K562 (cell line): ENCODE data around the gene LARP7. TPM values are rescaled to one million over a fixed set of nuclear protein-coding genes. Genes with fewer than 3 reads are reported as not detected.

Experiments used
- ATF1 ChIP-seq, 2 experiments: fragments of 450-650 bp in 1 of 2; IDR thresholded peaks; 2 replicates each; pipeline ENCODE4 v1.6.1; 2016; ENCODE audit warnings: missing compliant biosample characterization in 1 of 2, missing genetic modification characterization in 1 of 2
- CREB3 ChIP-seq: fragments of 450-650 bp; conservative IDR thresholded peaks from 2 replicates; pipeline ENCODE4 v1.6.1; 2016; ENCODE audit warnings: missing genetic modification characterization, low read depth, mild to moderate bottlenecking, missing compliant biosample characterization, moderate library complexity
- CTBP1 ChIP-seq: fragments of 450-650 bp; IDR thresholded peaks from 2 replicates; pipeline ENCODE4 v1.6.1; 2016; ENCODE audit warnings: borderline replicate concordance
- E2F1 ChIP-seq: sonication (generic); formaldehyde crosslinking; IDR thresholded peaks from 2 replicates; pipeline ENCODE4 v1.8.1; 2023; ENCODE audit warnings: mild to moderate bottlenecking, missing genetic modification reagents, moderate library complexity
- EHMT2 ChIP-seq: fragments of 450-650 bp; IDR thresholded peaks from 2 replicates; pipeline ENCODE4 v1.6.1; 2018; ENCODE audit warnings: antibody characterized with exemption
- GTF2F1 ChIP-seq: IDR thresholded peaks from 2 replicates; pipeline ENCODE4 v1.6.1; 2011; ENCODE audit warnings: low read depth, low read length, improper control_type of control experiment
- HMG20A ChIP-seq: fragments of 450-650 bp; formaldehyde crosslinking; conservative IDR thresholded peaks from 2 replicates; pipeline ENCODE4 v1.4.0; 2020; ENCODE audit warnings: mild to moderate bottlenecking, mixed read lengths
- KAT7 ChIP-seq: sonication (generic); formaldehyde crosslinking; IDR thresholded peaks from 2 replicates; pipeline ENCODE4 v1.8.0; 2022; ENCODE audit warnings: missing genetic modification reagents, mild to moderate bottlenecking, borderline replicate concordance
- MEF2A ChIP-seq: IDR thresholded peaks from 2 replicates; pipeline ENCODE4 v1.6.1; 2011; ENCODE audit warnings: low read depth, mild to moderate bottlenecking, low read length, moderate library complexity; ENCODE audit not compliant: control insufficient read depth
- RBM14 ChIP-seq: fragments of 200-400 bp; formaldehyde crosslinking; IDR thresholded peaks from 2 replicates; pipeline ENCODE4 v1.6.1; 2018; ENCODE audit warnings: low read depth, mild to moderate bottlenecking, low read length, moderate library complexity, borderline replicate concordance; ENCODE audit not compliant: insufficient read depth
- RBM22 ChIP-seq: fragments of 200-400 bp; formaldehyde crosslinking; IDR thresholded peaks from 2 replicates; pipeline ENCODE4 v1.6.1; 2018; ENCODE audit warnings: low read length, low read depth; ENCODE audit not compliant: poor library complexity, severe bottlenecking
- SMAD1 ChIP-seq: fragments of 150-350 bp; IDR thresholded peaks from 2 replicates; pipeline ENCODE4 v1.6.1; 2014; ENCODE audit warnings: low read length, low read depth; ENCODE audit not compliant: partially characterized antibody
- WHSC1 ChIP-seq: IDR thresholded peaks from one replicate; pipeline ENCODE4 v1.6.1; 2012; ENCODE audit warnings: low read length, control low read depth, inconsistent platforms
- ZBTB33 ChIP-seq: sonication (generic); formaldehyde crosslinking; IDR thresholded peaks from 2 replicates; pipeline ENCODE4 v1.8.1; 2023; ENCODE audit warnings: mild to moderate bottlenecking, missing genetic modification reagents
- ZNF134 ChIP-seq: fragments of 250-450 bp; sonication (Bioruptor Pico); conservative IDR thresholded peaks from 2 replicates; pipeline ENCODE4 v1.4.0; 2020
- ZNF764 ChIP-seq: fragments of 250-450 bp; sonication (Bioruptor Pico); IDR thresholded peaks from 2 replicates; pipeline ENCODE4 v1.4.0; 2020; ENCODE audit warnings: low read depth, mild to moderate bottlenecking, moderate library complexity
- polyA plus RNA-seq, 8 experiments: library from polyadenylated mRNA; depleted of rRNA in 4 of 8; stranded (reverse) in 5 of 8; unstranded in 3 of 8; fragments of >200 nt; fragmentation: Nextera tagmentation in 2 of 8; fragmentation: Illumina TruSeq in 1 of 8; extraction: Ambion mirVana in 2 of 8; extraction: Trizol in 1 of 8; gene quantifications; 2 replicates each; pipeline versions ENCODE4 v1.2.1 to v1.2.3, GENCODE V29; 2011 to 2014; ENCODE audit warnings: inconsistent platforms in 1 of 8, missing spikeins in 1 of 8
- total RNA-seq, 7 experiments: library from RNA; depleted of rRNA in 6 of 7; stranded (reverse); fragments of >200 nt in 6 of 7; fragmentation: Illumina TruSeq in 2 of 7; extraction: Trizol in 2 of 7; gene quantifications; 2 replicates each; pipeline versions ENCODE4 v1.2.1 to v1.2.3, GENCODE V29; 2011 to 2021; ENCODE audit warnings: low replicate concordance in 1 of 7
- TF ChIP-seq, protein P1 (sequence below): sonication (generic); formaldehyde crosslinking; IDR thresholded peaks from 2 replicates; pipeline ENCODE4 v1.8.1; 2023; ENCODE audit warnings: mild to moderate bottlenecking, missing genetic modification reagents
- TF ChIP-seq, protein P2 (sequence below): fragments of 450-650 bp; IDR thresholded peaks from 2 replicates; pipeline ENCODE4 v1.6.1; 2018; ENCODE audit warnings: mild to moderate bottlenecking, low read depth; ENCODE audit not compliant: partially characterized antibody

LARP7 gene
- total and polyA plus RNA-seq, 9 of the 15 experiments (the other 6 are each of a cell fraction or from before 2014, with no cell fraction given): 30.1 to 76.9 (median 56.0) TPM

DNA sequence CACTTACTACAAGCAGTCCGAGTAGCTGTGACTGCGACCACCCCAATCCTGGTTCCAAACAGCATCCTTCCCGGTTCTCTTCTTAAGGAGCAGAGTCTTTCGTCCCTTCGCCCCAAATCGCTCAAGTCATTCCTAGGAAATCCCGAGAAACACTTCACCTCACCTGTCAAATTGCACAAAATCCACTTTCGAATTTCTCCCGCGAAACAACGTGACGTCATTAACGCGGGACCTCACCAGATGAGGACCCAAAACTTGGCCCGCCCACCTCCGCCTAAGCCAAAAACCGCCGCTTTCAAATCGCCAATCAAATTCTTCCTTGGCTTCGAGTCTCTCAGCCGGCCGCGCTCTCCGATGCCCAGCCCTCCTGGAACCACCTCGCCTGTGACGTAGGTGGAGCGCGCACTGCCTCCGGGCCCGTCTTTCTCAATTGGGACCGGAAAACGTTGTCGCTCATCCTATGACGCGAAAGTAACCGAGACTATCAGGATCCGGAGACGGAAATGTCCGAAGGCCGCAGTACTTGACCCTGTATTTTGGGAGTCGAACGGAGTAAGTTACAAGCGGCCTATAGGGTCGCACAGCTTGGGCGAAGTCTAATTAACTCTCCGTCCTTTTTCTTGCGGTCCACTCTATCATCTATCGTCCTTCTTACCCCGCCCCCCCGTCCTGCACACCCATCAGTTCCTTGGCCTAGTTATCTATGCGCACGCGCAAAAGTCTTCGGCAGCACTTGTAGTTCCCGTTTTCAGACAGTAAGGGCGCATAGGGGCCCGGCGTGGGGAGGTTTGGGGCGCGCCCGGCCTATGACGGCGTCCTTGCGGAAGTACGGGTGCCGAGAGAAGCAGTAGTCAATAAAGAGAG is at the start of gene LARP7, which contains the start of gene ZGRF1 (continued):
- no peak for TF ChIP-seq CREB3 (tag)
- TF ChIP-seq RBM22: no peak
- peak; percentile 19 for TF ChIP-seq SMAD1
- TF ChIP-seq EHMT2: no peak
- peak; percentile 30; the same call in 1 of the 2 replicates for TF ChIP-seq KAT7 (CRISPR knock-in tag)
- TF ChIP-seq CTBP1: peak; percentile 54; the same call in 1 of the 2 replicates
- TF ChIP-seq ATF1 (CRISPR knock-in tag; IDR thresholded peaks at IDR 0.05): peak; percentile 84
- TF ChIP-seq ATF1 (tag; IDR thresholded peaks at IDR 0.05): peak; percentile 100
- TF ChIP-seq ZBTB33 (CRISPR knock-in tag): no peak
- no peak for TF ChIP-seq ZNF134
- no peak for TF ChIP-seq WHSC1
- TF ChIP-seq, protein P1, sequence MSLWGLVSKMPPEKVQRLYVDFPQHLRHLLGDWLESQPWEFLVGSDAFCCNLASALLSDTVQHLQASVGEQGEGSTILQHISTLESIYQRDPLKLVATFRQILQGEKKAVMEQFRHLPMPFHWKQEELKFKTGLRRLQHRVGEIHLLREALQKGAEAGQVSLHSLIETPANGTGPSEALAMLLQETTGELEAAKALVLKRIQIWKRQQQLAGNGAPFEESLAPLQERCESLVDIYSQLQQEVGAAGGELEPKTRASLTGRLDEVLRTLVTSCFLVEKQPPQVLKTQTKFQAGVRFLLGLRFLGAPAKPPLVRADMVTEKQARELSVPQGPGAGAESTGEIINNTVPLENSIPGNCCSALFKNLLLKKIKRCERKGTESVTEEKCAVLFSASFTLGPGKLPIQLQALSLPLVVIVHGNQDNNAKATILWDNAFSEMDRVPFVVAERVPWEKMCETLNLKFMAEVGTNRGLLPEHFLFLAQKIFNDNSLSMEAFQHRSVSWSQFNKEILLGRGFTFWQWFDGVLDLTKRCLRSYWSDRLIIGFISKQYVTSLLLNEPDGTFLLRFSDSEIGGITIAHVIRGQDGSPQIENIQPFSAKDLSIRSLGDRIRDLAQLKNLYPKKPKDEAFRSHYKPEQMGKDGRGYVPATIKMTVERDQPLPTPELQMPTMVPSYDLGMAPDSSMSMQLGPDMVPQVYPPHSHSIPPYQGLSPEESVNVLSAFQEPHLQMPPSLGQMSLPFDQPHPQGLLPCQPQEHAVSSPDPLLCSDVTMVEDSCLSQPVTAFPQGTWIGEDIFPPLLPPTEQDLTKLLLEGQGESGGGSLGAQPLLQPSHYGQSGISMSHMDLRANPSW: peak; percentile 4; the same call in 1 of the 2 replicates
- no peak for TF ChIP-seq HMG20A (CRISPR knock-in tag)
- TF ChIP-seq MEF2A: no peak
- TF ChIP-seq GTF2F1: peak; percentile 14; the same call in 1 of the 2 replicates
- no peak for TF ChIP-seq E2F1 (CRISPR knock-in tag)
- TF ChIP-seq RBM14: no peak
- TF ChIP-seq, protein P2, sequence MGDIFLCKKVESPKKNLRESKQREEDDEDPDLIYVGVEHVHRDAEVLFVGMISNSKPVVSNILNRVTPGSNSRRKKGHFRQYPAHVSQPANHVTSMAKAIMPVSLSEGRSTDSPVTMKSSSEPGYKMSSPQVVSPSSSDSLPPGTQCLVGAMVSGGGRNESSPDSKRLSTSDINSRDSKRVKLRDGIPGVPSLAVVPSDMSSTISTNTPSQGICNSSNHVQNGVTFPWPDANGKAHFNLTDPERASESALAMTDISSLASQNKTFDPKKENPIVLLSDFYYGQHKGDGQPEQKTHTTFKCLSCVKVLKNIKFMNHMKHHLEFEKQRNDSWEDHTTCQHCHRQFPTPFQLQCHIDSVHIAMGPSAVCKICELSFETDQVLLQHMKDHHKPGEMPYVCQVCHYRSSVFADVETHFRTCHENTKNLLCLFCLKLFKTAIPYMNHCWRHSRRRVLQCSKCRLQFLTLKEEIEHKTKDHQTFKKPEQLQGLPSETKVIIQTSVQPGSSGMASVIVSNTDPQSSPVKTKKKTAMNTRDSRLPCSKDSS: no peak
- no peak for TF ChIP-seq ZNF764 (CRISPR knock-in tag)
